Keratinocyte (primary cell): ENCODE data around the gene YY1.

ENCODE experiments used
- EZH2 ChIP-seq: IDR thresholded peaks from one replicate; pipeline ENCODE4 v1.6.1; 2012; ENCODE audit warnings: inconsistent platforms, mild to moderate bottlenecking, low read length, moderate library complexity
- TF ChIP-seq, protein P1 (sequence below), 3 experiments: IDR thresholded peaks in 1 of 3; conservative IDR thresholded peaks in 1 of 3; optimal IDR thresholded peaks in 1 of 3; 2 replicates in 2 of 3; 3 replicates in 1 of 3; pipeline versions ENCODE3 to v1.5.1; 2011; ENCODE audit warnings: low read length in 3 of 3, mild to moderate bottlenecking in 3 of 3, moderate library complexity in 2 of 3, control low read depth in 1 of 3, inconsistent platforms in 1 of 3; ENCODE audit not compliant: insufficient read depth in 2 of 3; ENCODE audit errors: extremely low read depth in 1 of 3

DNA sequence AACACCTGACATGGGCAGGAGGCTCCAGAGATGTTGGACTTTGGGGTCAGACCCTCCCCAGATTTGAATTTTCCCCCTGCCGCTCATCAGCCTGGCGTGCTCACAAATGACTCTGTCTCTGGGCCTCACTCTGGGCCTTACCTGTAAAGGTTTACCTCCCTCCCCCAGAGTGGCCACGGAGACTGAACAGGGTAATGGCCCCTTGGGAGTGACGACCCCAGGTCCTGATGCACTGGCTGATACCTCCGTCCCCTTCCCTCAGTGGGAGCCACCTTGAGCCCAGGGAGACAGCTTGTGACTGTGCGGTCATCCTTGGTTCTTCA, 60.3 kb downstream of the YY1 start:
- TF ChIP-seq, protein P1, sequence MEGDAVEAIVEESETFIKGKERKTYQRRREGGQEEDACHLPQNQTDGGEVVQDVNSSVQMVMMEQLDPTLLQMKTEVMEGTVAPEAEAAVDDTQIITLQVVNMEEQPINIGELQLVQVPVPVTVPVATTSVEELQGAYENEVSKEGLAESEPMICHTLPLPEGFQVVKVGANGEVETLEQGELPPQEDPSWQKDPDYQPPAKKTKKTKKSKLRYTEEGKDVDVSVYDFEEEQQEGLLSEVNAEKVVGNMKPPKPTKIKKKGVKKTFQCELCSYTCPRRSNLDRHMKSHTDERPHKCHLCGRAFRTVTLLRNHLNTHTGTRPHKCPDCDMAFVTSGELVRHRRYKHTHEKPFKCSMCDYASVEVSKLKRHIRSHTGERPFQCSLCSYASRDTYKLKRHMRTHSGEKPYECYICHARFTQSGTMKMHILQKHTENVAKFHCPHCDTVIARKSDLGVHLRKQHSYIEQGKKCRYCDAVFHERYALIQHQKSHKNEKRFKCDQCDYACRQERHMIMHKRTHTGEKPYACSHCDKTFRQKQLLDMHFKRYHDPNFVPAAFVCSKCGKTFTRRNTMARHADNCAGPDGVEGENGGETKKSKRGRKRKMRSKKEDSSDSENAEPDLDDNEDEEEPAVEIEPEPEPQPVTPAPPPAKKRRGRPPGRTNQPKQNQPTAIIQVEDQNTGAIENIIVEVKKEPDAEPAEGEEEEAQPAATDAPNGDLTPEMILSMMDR (optimal IDR thresholded peaks at IDR 0.05 in 1 of 3, IDR thresholded peaks at IDR 0.05 in 1 of 3, conservative IDR thresholded peaks at IDR 0.05 in 1 of 3; ENCODE audit: extremely low read depth in 1 of 3, insufficient read depth in 2 of 3, low read length in 3 of 3), result no peak
- no peak for TF ChIP-seq EZH2
